HepG2 (cell line): Measurements from ENCODE around the gene SKIC2. TPM values are rescaled to one million over a fixed set of nuclear protein-coding genes. Genes with fewer than 3 reads are reported as not detected.
A peak's percentile ranks its signal among the peaks of the same experiment; 100 is the strongest.

Source experiments
- CBX5 ChIP-seq: sonication (generic); formaldehyde crosslinking; IDR thresholded peaks from 2 replicates; pipeline ENCODE4 v1.4.0; 2020; ENCODE audit warnings: missing genetic modification reagents, borderline replicate concordance
- FOXP4 ChIP-seq: sonication (generic); formaldehyde crosslinking; IDR thresholded peaks from 2 replicates; pipeline ENCODE4 v1.4.0; 2020; ENCODE audit warnings: missing genetic modification reagents
- GMEB2 ChIP-seq: IDR thresholded peaks from 2 replicates; pipeline ENCODE4 v1.6.1; 2016; ENCODE audit warnings: missing biosample characterization, missing genetic modification reagents, low read depth
- HNF1B ChIP-seq: sonication (generic); formaldehyde crosslinking; IDR thresholded peaks from 2 replicates; pipeline ENCODE4 v1.5.1; 2020; ENCODE audit warnings: mild to moderate bottlenecking, moderate library complexity, missing genetic modification reagents
- KAT2B ChIP-seq: fragments of 150-350 bp; IDR thresholded peaks from 2 replicates; pipeline ENCODE4 v1.6.1; 2014; ENCODE audit warnings: low read depth, low read length, borderline replicate concordance
- MAFK ChIP-seq, 2 experiments: IDR thresholded peaks in 1 of 2; conservative IDR thresholded peaks in 1 of 2; 2 replicates each; pipeline ENCODE4 v1.6.1; 2011; ENCODE audit warnings: improper control_type of control experiment in 2 of 2, low read length in 2 of 2
- ZBTB37 ChIP-seq: sonication (generic); formaldehyde crosslinking; IDR thresholded peaks from 2 replicates; pipeline ENCODE4 v1.4.0; 2020; ENCODE audit warnings: mild to moderate bottlenecking, missing genetic modification reagents
- ZBTB8A ChIP-seq: sonication (generic); formaldehyde crosslinking; IDR thresholded peaks from 2 replicates; pipeline ENCODE4 v1.4.0; 2020; ENCODE audit warnings: mild to moderate bottlenecking, low read depth, missing genetic modification reagents, borderline replicate concordance
- ZGPAT ChIP-seq: IDR thresholded peaks from 2 replicates; pipeline ENCODE4 v1.6.1; 2016; ENCODE audit warnings: mild to moderate bottlenecking
- ZNF12 ChIP-seq: sonication (generic); formaldehyde crosslinking; IDR thresholded peaks from 2 replicates; pipeline ENCODE4 v1.5.0; 2020; ENCODE audit warnings: missing genetic modification reagents
- ZNF570 ChIP-seq: sonication (generic); formaldehyde crosslinking; IDR thresholded peaks from 2 replicates; pipeline ENCODE4 v1.4.0; 2020; ENCODE audit warnings: mild to moderate bottlenecking, missing genetic modification reagents, borderline replicate concordance
- ZNF687 ChIP-seq: sonication (generic); formaldehyde crosslinking; IDR thresholded peaks from 2 replicates; pipeline ENCODE4 v1.5.1; 2020; ENCODE audit warnings: mild to moderate bottlenecking, missing genetic modification reagents, moderate library complexity
- ZNF777 ChIP-seq: sonication (generic); formaldehyde crosslinking; IDR thresholded peaks from 2 replicates; pipeline ENCODE4 v1.4.0; 2020; ENCODE audit warnings: missing genetic modification reagents
- ZNF83 ChIP-seq: sonication (generic); formaldehyde crosslinking; IDR thresholded peaks from 2 replicates; pipeline ENCODE4 v1.4.0; 2020; ENCODE audit warnings: missing genetic modification reagents, mild to moderate bottlenecking, borderline replicate concordance
- polyA plus RNA-seq, 8 experiments: library from polyadenylated mRNA; depleted of rRNA in 3 of 8; stranded (reverse) in 7 of 8; unstranded in 1 of 8; fragments of >200 nt; fragmentation: Illumina TruSeq in 4 of 8; extraction: Trizol in 4 of 8; gene quantifications; 2 replicates each; pipeline versions ENCODE4 v1.2.1 to v1.2.3, GENCODE V29; 2011 to 2016; ENCODE audit warnings: low read depth in 4 of 8, missing spikeins in 1 of 8, mixed read lengths in 1 of 8; ENCODE audit not compliant: insufficient read depth in 1 of 8
- total RNA-seq, 5 experiments: library from RNA; depleted of rRNA; stranded (reverse); fragments of >200 nt; fragmentation: Illumina TruSeq; extraction: Trizol; gene quantifications; 2 replicates each; pipeline ENCODE4 v1.2.3, GENCODE V29; 2016; ENCODE audit warnings: low read depth in 1 of 5

SKIC2 gene
- total and polyA plus RNA-seq, 2 of the 13 experiments (the other 11 are each of a cell fraction or from before 2014, with no cell fraction given), result 67.1 to 68.4 TPM

GRCh38 chr6:31945507-31946369 lies 13.2 kb upstream of the SKIC2 start, which contains the start of gene CFB (continued):
- TF ChIP-seq GMEB2 (CRISPR knock-in tag) (no peak), MAFK (conservative IDR thresholded peaks at IDR 0.05 in 1 of 2, IDR thresholded peaks at IDR 0.05 in 1 of 2; ENCODE audit: low read length in 2 of 2) (0 out of 4 replicates have a peak, but pooled peaks of 1 of the 2 experiments have one; percentile 14), ZBTB8A (CRISPR knock-in tag) (no peak), CBX5 (peak; percentile 69; the same call in 1 of the 2 replicates), ZNF83 (CRISPR knock-in tag) (peak; percentile 26; the same call in 1 of the 2 replicates), ZNF687 (peak; percentile 90), ZGPAT (CRISPR knock-in tag) (peak; percentile 96), FOXP4 (CRISPR knock-in tag) (peak; percentile 92), ZBTB37 (CRISPR knock-in tag) (peak; percentile 48; the same call in 1 of the 2 replicates), ZNF570 (no peak), ZNF777 (CRISPR knock-in tag) (peak; percentile 34; the same call in 1 of the 2 replicates), HNF1B (peak; percentile 78), KAT2B (no peak), ZNF12 (CRISPR knock-in tag) (no peak)
